ENCODE measurements around the gene TUBA3D. TPM values are rescaled to one million over a fixed set of nuclear protein-coding genes. Genes with fewer than 3 reads are reported as not detected.
"Not testable (repeated sequence)": the region's sequence is repeated elsewhere in the genome, so short reads cannot be mapped to it uniquely, and the experiment has no call there.

Gene TUBA3D
- polyA plus RNA-seq, 3 donors, result not detected

GRCh38 chr2:131521961-131522781 lies 46.3 kb downstream of the TUBA3D start:
- H3K27me3 ChIP-seq (ENCODE audit: control insufficient read depth in 2 of 2, insufficient read depth in 2 of 2, low read length in 2 of 2), result no peaks in the 10 kb centered on the region
- TF ChIP-seq CTCF (IDR thresholded peaks at IDR 0.05), result no peak

GRCh38 chr2:131525256-131525655 lies 49.3 kb downstream of the TUBA3D start:
- H2AFZ ChIP-seq (ENCODE audit: insufficient read depth, low read depth, low read length, poor library complexity, severe bottlenecking); H3K27ac Mint-ChIP-seq; H3K79me2 ChIP-seq (ENCODE audit: insufficient read depth, low read length); H3K9me3 Mint-ChIP-seq; H3K9me3 ChIP-seq (replicated peaks in 1 of 2; ENCODE audit: control insufficient read depth in 1 of 2, insufficient read depth in 1 of 2, low read length in 2 of 2); DNase-seq; H3K4me3 ChIP-seq (replicated peaks in 1 of 3; ENCODE audit: low read depth in 2 of 3, low read length in 3 of 3); H3K9ac ChIP-seq (ENCODE audit: insufficient read depth, low read length, poor library complexity, severe bottlenecking); H3K4me3 Mint-ChIP-seq; H4K20me1 ChIP-seq (ENCODE audit: insufficient read depth, low read length); intact Hi-C loops (cut with micrococcal nuclease); H3K4me2 ChIP-seq (replicated peaks; ENCODE audit: extremely low read depth, low read length, poor library complexity, severe bottlenecking); H3K27ac ChIP-seq (ENCODE audit: low read depth in 1 of 2, low read length in 2 of 2): not testable (repeated sequence)
- no CpG with 5 or more reads among the region's 2 CpGs for WGBS (ENCODE audit: insufficient coverage)
- Histone ChIP-seq H3K36me3 (replicated peaks in 1 of 2; ENCODE audit: control insufficient read depth in 1 of 2, insufficient read depth in 2 of 2, low read length in 2 of 2) (peaks cover 4 to 11% of the 10 kb centered on the region in 2 donors), H3K27me3 (ENCODE audit: control insufficient read depth in 2 of 2, insufficient read depth in 2 of 2, low read length in 2 of 2) (peaks cover 0 to 17% of the 10 kb centered on the region in 2 donors), H3K4me1 (ENCODE audit: control insufficient read depth in 1 of 2, insufficient read depth in 2 of 2, low read length in 2 of 2) (peaks cover 7 to 10% of the 10 kb centered on the region in 2 donors)
- Mint-ChIP-seq H3K27me3 (ENCODE audit: low read depth in 3 of 3) (peaks cover 22 to 46% (median 24%) of the 10 kb centered on the region in 3 donors), H3K4me1 (peaks cover 14% of the 10 kb centered on the region), H3K36me3 (peaks cover 6 to 15% of the 10 kb centered on the region in 2 donors)

More at GRCh38 chr2:131521961-131522781, 46.3 kb downstream of the TUBA3D start:
- H3K4me3 Mint-ChIP-seq, result no peak overlapping the region
- H3K27ac ChIP-seq (ENCODE audit: low read depth in 1 of 2, low read length in 2 of 2), result no peak overlapping the region
- H3K9me3 Mint-ChIP-seq, result peaks cover 0 to 2% (median 0%) of the 10 kb centered on the region in 7 donors
- peaks cover 3 to 15% (median 6%) of the 10 kb centered on the region in 3 donors for H3K27me3 Mint-ChIP-seq (ENCODE audit: low read depth in 3 of 3)
- WGBS (ENCODE audit: insufficient coverage), result 94% methylated on average over 13 of the region's 20 CpGs
- H3K9ac ChIP-seq (ENCODE audit: insufficient read depth, low read length, poor library complexity, severe bottlenecking), result no peak overlapping the region
- H3K36me3 Mint-ChIP-seq, result peaks cover 19 to 44% of the 10 kb centered on the region in 2 donors
- no peak overlapping the region for H3K4me2 ChIP-seq (replicated peaks; ENCODE audit: extremely low read depth, low read length, poor library complexity, severe bottlenecking)
- no peak overlapping the region for H3K4me3 ChIP-seq (replicated peaks in 1 of 3; ENCODE audit: low read depth in 2 of 3, low read length in 3 of 3)
- no peak overlapping the region for H2AFZ ChIP-seq (ENCODE audit: insufficient read depth, low read depth, low read length, poor library complexity, severe bottlenecking)
- peak overlapping the region in 1 of 7 donors; percentile 5 for H3K27ac Mint-ChIP-seq
- H4K20me1 ChIP-seq (ENCODE audit: insufficient read depth, low read length), result no peaks in the 10 kb centered on the region
- no peaks in the 10 kb centered on the region for H3K9me3 ChIP-seq (replicated peaks in 1 of 2; ENCODE audit: control insufficient read depth in 1 of 2, insufficient read depth in 1 of 2, low read length in 2 of 2)
- intact Hi-C loops (cut with micrococcal nuclease), result no loop called here
- peaks cover under 1% of the 10 kb centered on the region for H3K4me1 Mint-ChIP-seq
- no peaks in the 10 kb centered on the region for H3K4me1 ChIP-seq (ENCODE audit: control insufficient read depth in 1 of 2, insufficient read depth in 2 of 2, low read length in 2 of 2)
- H3K79me2 ChIP-seq (ENCODE audit: insufficient read depth, low read length), result no peaks in the 10 kb centered on the region
- no peak for DNase-seq
- peaks cover 23 to 41% of the 10 kb centered on the region in 2 donors for H3K36me3 ChIP-seq (replicated peaks in 1 of 2; ENCODE audit: control insufficient read depth in 1 of 2, insufficient read depth in 2 of 2, low read length in 2 of 2)

- H3K9me3 ChIP-seq (replicated peaks in 1 of 2; ENCODE audit: control insufficient read depth in 1 of 2, insufficient read depth in 1 of 2, low read length in 2 of 2); H3K79me2 ChIP-seq (ENCODE audit: insufficient read depth, low read length); intact Hi-C loops (cut with micrococcal nuclease); H3K9ac ChIP-seq (ENCODE audit: insufficient read depth, low read length, poor library complexity, severe bottlenecking); H3K36me3 ChIP-seq (replicated peaks in 1 of 2; ENCODE audit: control insufficient read depth in 1 of 2, insufficient read depth in 2 of 2, low read length in 2 of 2); H3K36me3 Mint-ChIP-seq; H3K9me3 Mint-ChIP-seq; H3K27ac ChIP-seq (ENCODE audit: low read depth in 1 of 2, low read length in 2 of 2); H4K20me1 ChIP-seq (ENCODE audit: insufficient read depth, low read length): not testable (repeated sequence)
- H3K4me3 ChIP-seq (replicated peaks in 1 of 3; ENCODE audit: low read depth in 2 of 3, low read length in 3 of 3), result peak within 1 kb of the TSS in 1 of 3 experiments; percentile 51
- Mint-ChIP-seq H3K4me1 (peaks cover 14% of the 10 kb centered on the region), H3K27me3 (ENCODE audit: low read depth in 3 of 3) (peaks cover 22 to 46% (median 24%) of the 10 kb centered on the region in 3 donors), H3K27ac (peak within 1 kb of the TSS in 1 of 7 donors; percentile 46), H3K4me3 (peak within 1 kb of the TSS; percentile 75 to 93)
- DNase-seq, result peak; percentile 36 to 60 (median 44)
- peaks cover 0 to 17% of the 10 kb centered on the region in 2 donors for H3K27me3 ChIP-seq (ENCODE audit: control insufficient read depth in 2 of 2, insufficient read depth in 2 of 2, low read length in 2 of 2)
- peak within 1 kb of the TSS; percentile 73 for H2AFZ ChIP-seq (ENCODE audit: insufficient read depth, low read depth, low read length, poor library complexity, severe bottlenecking)
- peaks cover 7 to 10% of the 10 kb centered on the region in 2 donors for H3K4me1 ChIP-seq (ENCODE audit: control insufficient read depth in 1 of 2, insufficient read depth in 2 of 2, low read length in 2 of 2)
- WGBS (ENCODE audit: insufficient coverage), result 66% methylated on average over 15 of the region's 47 CpGs
- peak within 1 kb of the TSS; percentile 44 for H3K4me2 ChIP-seq (replicated peaks; ENCODE audit: extremely low read depth, low read length, poor library complexity, severe bottlenecking)
Observed at GRCh38 chr2:131527131-131528001, 51.4 kb downstream of the TUBA3D start, which contains the start of gene CCDC74A. CCDC74A (plus strand) TSS chr2:131527888; CDS start chr2:131527971, 83 bp downstream.

Data from CD14-positive monocyte (primary cell).